NCI-H2171 (cell line): Measurements from ENCODE around the gene PER3.
A peak's percentile ranks its signal among the peaks of the same experiment; 100 is the strongest.

Source experiments
- DNase-seq: peaks from one replicate; lab custom pipeline; 2025; lab: John Stamatoyannopoulos, UW

The PER3 gene

DNA sequence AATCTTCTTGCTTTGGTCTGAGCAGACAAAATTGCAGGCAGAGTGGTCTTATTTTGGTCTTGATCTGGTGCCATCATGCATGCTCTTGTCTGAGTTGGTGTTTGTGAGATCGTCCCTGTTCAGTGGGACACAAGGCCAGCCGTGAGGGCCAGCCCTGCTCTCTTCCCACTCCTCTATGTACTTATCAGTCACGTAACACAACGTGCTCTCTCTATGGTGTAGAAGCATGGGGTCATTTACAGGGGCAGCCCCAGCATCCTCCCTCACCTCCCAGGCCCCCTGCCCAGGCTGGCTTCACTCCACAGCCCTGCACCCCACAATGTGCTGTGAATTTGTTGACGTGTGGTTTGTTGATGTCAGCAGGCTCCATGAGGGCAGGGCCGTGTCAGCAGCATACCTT, 87.0 kb downstream of the PER3 start:
- no peak for DNase-seq

GRCh38 chr1:7873801-7874795, 90.0 kb downstream of the PER3 start:
- no peak for DNase-seq

DNA sequence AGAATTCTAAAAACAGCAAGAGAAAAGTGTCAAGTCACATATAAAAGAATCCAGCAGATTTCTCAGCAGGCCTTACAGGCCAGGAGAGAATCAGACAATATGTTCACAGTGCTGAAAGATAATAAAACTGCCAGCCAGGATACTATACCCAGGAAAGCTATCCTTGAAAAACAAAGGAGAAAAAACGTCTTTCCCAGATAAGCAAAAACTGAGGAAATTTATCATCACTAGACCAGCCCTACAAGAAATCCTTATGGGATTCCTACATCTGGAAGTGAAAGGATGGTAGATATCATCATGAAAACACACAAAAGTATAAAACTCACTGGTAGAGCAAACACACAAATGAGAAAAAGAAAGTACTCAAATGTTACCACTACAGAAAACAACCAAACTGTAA, 93.9 kb downstream of the PER3 start:
- DNase-seq: no peak

DNA sequence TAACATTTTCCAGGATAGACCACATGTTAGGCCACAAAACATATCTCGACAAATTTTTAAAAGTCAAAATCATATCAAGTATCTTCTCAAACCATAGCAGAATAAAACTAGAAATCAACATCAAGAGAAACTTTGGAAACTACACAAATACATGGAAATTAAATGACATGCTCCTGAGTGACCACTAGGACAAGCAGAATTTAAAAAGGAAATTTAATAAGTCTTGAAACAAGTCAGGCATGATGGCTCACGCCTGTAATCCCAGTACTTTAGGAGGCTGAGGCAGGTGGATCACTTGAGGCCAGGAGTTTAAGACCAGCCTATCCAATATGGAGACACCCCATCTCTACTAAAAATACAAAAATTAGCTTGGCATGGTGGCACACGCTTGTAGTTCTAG, 95.1 kb downstream of the PER3 start:
- no peak for DNase-seq

- no peak for DNase-seq
These were observed 100.7 kb downstream of the PER3 start for GRCh38 chr1:7884757-7885156.

DNA sequence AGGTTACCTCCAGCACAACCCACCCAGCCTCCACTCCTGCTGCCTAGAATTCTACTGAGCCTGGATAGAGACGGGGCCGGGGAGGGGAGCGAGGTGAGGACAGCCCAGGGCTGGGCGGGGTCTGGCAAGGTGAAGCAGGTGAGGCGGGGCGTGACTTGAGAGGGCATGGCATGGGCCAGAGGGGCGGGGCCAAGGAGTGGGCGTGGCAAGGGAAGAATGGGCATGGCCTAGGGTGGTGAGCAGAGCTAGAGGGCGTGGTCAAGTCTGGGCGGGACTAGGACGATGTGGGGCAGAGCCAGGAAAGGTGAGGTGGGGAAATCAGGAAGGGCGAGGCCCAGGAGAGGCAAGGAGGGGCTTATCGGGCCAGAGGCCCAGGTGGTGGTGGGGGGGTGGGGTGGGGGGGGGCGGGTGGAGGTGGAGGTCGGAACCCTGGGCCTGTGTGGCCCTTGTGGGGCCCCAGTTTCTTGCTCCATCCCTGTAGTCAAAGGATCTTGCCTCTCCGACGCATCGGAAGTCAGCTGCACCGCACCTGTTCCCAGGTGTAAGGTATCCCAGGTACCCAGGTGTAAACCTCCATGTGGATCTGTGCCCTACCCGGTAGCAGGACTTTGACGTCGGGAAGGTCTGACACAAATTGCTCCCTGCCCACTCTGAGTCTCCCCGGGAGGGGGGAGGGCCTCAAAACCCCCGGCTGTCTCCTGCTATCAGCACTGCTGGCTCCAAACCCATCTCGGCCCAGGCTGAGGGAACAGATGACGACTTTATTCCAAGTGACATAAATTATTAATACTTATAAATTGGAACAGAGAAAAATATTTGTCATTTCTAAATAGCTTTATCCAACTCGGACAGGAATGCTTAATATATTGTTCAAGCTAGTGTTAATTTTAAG, 101.7 kb downstream of the PER3 start:
- DNase-seq: peak; percentile 4

DNA sequence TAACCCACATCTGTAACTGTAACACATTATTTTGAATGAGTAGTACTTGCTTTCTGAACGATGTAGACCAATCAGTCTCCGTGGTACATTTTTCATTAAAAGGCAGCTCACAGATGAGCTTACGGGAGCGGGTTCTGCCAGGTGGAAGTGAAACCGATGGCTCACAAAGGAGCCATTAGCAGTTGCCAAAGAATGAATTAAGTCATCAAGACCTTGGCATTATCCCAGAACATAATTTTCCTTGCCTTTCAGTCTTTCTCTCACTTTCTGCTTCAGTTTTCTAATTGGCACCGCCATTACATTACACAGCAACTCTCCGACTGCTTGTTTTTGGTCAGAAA, 102.3 kb downstream of the PER3 start:
- no peak for DNase-seq

- no peak for DNase-seq
These were observed 104.4 kb downstream of the PER3 start for GRCh38 chr1:7888248-7889081.

GRCh38 chr1:7890853-7891252, 106.8 kb downstream of the PER3 start:
- no peak for DNase-seq

- no peak for DNase-seq
These were observed 107.7 kb downstream of the PER3 start for GRCh38 chr1:7891804-7892203.

DNA sequence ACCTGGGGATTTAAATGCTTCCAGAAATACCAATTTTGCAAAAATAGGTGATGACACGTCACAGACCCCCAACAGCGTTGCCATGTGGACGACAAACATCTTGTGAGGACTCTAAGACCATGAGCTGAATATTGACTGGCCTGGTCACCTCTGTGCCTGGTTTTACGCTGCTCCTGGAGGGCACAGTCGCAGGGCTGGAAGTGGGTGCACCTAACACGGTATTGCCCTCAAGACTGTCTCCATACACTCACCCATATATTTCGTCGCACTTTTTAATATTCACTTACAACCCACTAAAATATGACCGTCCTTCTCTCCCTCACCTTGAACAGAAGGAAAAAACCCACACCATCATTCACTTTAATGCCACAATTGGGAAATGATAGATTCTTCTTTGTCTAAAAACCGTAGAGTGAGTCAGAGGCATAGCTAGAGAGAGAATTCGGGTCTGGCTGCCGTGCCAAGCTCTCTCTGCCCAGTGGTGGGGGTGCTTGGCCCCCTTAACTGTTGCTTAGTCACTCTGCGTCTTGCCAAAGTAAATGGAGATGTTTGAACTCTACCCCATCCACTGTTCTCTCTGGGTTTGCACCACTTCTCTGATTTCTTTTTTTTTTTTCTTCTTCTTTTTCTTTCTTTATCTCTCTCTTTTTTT, 109.6 kb downstream of the PER3 start:
- no peak for DNase-seq
